Ascending aorta (tissue), 2 donors: Measurements from ENCODE around the gene FRY. TPM values are rescaled to one million over a fixed set of nuclear protein-coding genes. Genes with fewer than 3 reads are reported as not detected.
A peak's percentile ranks its signal among the peaks of the same experiment; 100 is the strongest.

Experiments
- DNase-seq, 2 donors: peaks; one replicate each; pipeline ENCODE4 v3.0.0-alpha.2; 2019; ENCODE audit warnings: low spot score in 2 of 2
- H3K27ac ChIP-seq, 2 donors: fragments of 200-600 bp; sonication (generic); one replicate each; pipeline ENCODE4 v1.5.1; 2016 to 2017; ENCODE audit warnings: mild to moderate bottlenecking in 1 of 2
- H3K27me3 ChIP-seq: fragments of 200-600 bp; sonication (generic); one replicate; pipeline ENCODE4 v1.5.1; 2017
- H3K36me3 ChIP-seq, 2 donors: fragments of 200-600 bp; sonication (generic); one replicate each; pipeline ENCODE4 v1.5.1; 2016
- H3K4me1 ChIP-seq, 2 donors: fragments of 200-600 bp; sonication (generic); one replicate each; pipeline ENCODE4 v1.5.1; 2016 to 2017; ENCODE audit warnings: mild to moderate bottlenecking in 1 of 2
- H3K4me3 ChIP-seq, 2 donors: fragments of 200-600 bp; sonication (generic); one replicate each; pipeline ENCODE4 v1.5.1; 2016 to 2017; ENCODE audit warnings: mild to moderate bottlenecking in 1 of 2
- H3K9me3 ChIP-seq, 2 donors: fragments of 200-600 bp; sonication (generic); one replicate each; pipeline ENCODE4 v1.5.1; 2016
- CTCF ChIP-seq, 3 experiments: fragments of 200-600 bp in 2 of 3; fragments of 450-650 bp in 1 of 3; sonication (generic) in 2 of 3; IDR thresholded peaks; one replicate each; pipeline ENCODE4 v1.5.1; 2016 to 2019; ENCODE audit warnings: antibody characterized with exemption in 3 of 3, mild to moderate bottlenecking in 1 of 3, moderate library complexity in 1 of 3
- intact Hi-C: fragments of 100-400 bp; cut with DNase I; formaldehyde crosslinking; loops from one replicate; pipeline ENCODE4 v1.15.1; 2023
- total RNA-seq: library from RNA; depleted of rRNA; stranded (reverse); fragments of >200 nt; gene quantifications from one replicate; pipeline ENCODE4 v1.1.0, GENCODE V29; 2016

The FRY gene
- total RNA-seq, 1 donor from 2014 or later: 115 TPM

GRCh38 chr13:32317716-32318465 lies 286.3 kb downstream of the FRY start:
- Histone ChIP-seq H3K4me1 (peaks cover 0 to 2% of the 10 kb centered on the region in 2 donors), H3K27me3 (no peaks in the 10 kb centered on the region), H3K4me3 (no peak overlapping the region), H3K9me3 (no peaks in the 10 kb centered on the region), H3K36me3 (no peaks in the 10 kb centered on the region), H3K27ac (no peak overlapping the region)
- intact Hi-C loops: loop anchor here (5.0 to 10.0 kb wide), 2 partner anchors 219 to 1153 kb away; partner anchors contain the start of genes HSPH1 and N4BP2L2
- no peak for DNase-seq
- no peak for TF ChIP-seq CTCF (IDR thresholded peaks at IDR 0.05)

- Histone ChIP-seq H3K36me3 (no peaks in the 10 kb centered on the region), H3K27me3 (no peaks in the 10 kb centered on the region), H3K27ac (no peak overlapping the region), H3K4me1 (peaks cover 0 to 2% of the 10 kb centered on the region in 2 donors), H3K9me3 (no peaks in the 10 kb centered on the region), H3K4me3 (no peak overlapping the region)
- intact Hi-C loops: loop anchor here (5.0 kb wide), 1 partner anchor 107 kb away; the partner anchor contains the start of gene N4BP2L1
- no peak for DNase-seq
- TF ChIP-seq CTCF (IDR thresholded peaks at IDR 0.05): no peak
These were observed 289.0 kb downstream of the FRY start for GRCh38 chr13:32320528-32320927.

GRCh38 chr13:32323912-32324311 lies 292.3 kb downstream of the FRY start:
- DNase-seq: no peak

GRCh38 chr13:32330441-32330840 lies 298.9 kb downstream of the FRY start:
- Histone ChIP-seq H3K9me3 (no peaks in the 10 kb centered on the region), H3K27ac (no peak overlapping the region), H3K4me1 (no peaks in the 10 kb centered on the region), H3K27me3 (no peaks in the 10 kb centered on the region), H3K36me3 (no peaks in the 10 kb centered on the region), H3K4me3 (no peak overlapping the region)
- DNase-seq: no peak
- no peak for TF ChIP-seq CTCF (IDR thresholded peaks at IDR 0.05)
- intact Hi-C loops: no loop called here

More at GRCh38 chr13:32323912-32324311, 292.3 kb downstream of the FRY start:
- no peaks in the 10 kb centered on the region for H3K9me3 ChIP-seq
- H3K27me3 ChIP-seq: no peaks in the 10 kb centered on the region
- H3K27ac ChIP-seq: peak overlapping the region in 1 of 2 donors; percentile 60
- H3K36me3 ChIP-seq: no peaks in the 10 kb centered on the region
- H3K4me3 ChIP-seq: no peak overlapping the region
- intact Hi-C loops: loop anchor here (5.0 kb wide), 1 partner anchor 103 kb away; the partner anchor contains the start of gene N4BP2L1
- no peak for TF ChIP-seq CTCF (IDR thresholded peaks at IDR 0.05)
- no peaks in the 10 kb centered on the region for H3K4me1 ChIP-seq

GRCh38 chr13:32334671-32335070 lies 303.1 kb downstream of the FRY start:
- H3K36me3 ChIP-seq: no peaks in the 10 kb centered on the region
- no peaks in the 10 kb centered on the region for H3K27me3 ChIP-seq
- no peak for DNase-seq
- H3K27ac ChIP-seq: no peak overlapping the region
- no peaks in the 10 kb centered on the region for H3K4me1 ChIP-seq
- H3K9me3 ChIP-seq: no peaks in the 10 kb centered on the region
- intact Hi-C loops: no loop called here
- no peak for TF ChIP-seq CTCF (IDR thresholded peaks at IDR 0.05)
- no peak overlapping the region for H3K4me3 ChIP-seq
